DND-41 (cell line): ENCODE data around the gene PSD2.

Experiments used
- EZH2 ChIP-seq: IDR thresholded peaks from 3 replicates; pipeline ENCODE4 v1.6.1; 2012; ENCODE audit warnings: borderline replicate concordance, low read depth, mild to moderate bottlenecking, moderate library complexity, low read length, inconsistent platforms; ENCODE audit not compliant: severe bottlenecking
- TF ChIP-seq, protein P1 (sequence below): IDR thresholded peaks from 2 replicates; pipeline ENCODE4 v1.5.1; 2012; ENCODE audit warnings: borderline replicate concordance, low read length, moderate library complexity, mild to moderate bottlenecking; ENCODE audit not compliant: poor library complexity, severe bottlenecking; ENCODE audit errors: extremely low read depth

- TF ChIP-seq EZH2: no peak
- TF ChIP-seq, protein P1, sequence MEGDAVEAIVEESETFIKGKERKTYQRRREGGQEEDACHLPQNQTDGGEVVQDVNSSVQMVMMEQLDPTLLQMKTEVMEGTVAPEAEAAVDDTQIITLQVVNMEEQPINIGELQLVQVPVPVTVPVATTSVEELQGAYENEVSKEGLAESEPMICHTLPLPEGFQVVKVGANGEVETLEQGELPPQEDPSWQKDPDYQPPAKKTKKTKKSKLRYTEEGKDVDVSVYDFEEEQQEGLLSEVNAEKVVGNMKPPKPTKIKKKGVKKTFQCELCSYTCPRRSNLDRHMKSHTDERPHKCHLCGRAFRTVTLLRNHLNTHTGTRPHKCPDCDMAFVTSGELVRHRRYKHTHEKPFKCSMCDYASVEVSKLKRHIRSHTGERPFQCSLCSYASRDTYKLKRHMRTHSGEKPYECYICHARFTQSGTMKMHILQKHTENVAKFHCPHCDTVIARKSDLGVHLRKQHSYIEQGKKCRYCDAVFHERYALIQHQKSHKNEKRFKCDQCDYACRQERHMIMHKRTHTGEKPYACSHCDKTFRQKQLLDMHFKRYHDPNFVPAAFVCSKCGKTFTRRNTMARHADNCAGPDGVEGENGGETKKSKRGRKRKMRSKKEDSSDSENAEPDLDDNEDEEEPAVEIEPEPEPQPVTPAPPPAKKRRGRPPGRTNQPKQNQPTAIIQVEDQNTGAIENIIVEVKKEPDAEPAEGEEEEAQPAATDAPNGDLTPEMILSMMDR: no peak
Observed at GRCh38 chr5:139854953-139855352, 59.3 kb downstream of the PSD2 start.
